ENCODE measurements around the gene SLC43A2.

DNA sequence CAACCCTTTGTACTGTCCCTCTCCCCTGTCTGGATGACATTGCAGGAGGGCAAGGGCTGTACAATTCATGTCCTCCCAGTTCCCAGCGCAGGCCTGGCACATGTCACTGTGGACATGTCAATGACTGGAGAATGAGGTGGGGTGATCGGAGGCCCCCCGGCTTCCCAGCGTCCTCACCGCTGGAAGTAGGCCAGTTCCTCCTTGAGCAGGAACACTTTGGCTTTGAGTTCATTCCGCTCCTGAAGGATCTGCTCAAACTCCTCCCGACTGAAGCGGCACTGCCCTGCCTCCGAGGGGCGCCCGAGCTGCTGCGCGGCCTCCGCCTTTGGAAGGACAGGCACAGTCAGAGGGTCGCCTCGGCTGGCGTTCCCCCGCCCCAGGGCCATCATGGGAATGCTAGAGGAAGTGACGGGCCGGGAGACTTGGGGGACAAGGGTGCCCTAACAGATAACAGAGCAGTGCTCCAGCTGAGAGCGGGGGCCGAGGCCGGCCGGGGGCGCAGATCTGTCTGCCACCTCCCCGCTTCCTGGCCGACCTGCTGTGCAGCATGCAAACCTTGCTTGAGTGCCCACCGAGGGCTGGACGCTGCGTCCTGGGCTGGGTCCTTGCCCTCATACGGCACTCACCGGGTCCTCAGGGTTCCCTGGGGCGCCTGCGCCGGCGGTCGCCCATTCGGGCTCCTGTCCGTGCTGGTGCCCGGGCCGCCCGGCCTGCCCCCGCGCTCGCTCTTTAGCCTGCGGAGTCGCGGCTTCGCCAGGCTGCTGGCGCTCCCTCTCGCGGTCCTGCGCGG is 19.7 kb upstream of the SLC43A2 start:
- TF ChIP-seq, protein P1, sequence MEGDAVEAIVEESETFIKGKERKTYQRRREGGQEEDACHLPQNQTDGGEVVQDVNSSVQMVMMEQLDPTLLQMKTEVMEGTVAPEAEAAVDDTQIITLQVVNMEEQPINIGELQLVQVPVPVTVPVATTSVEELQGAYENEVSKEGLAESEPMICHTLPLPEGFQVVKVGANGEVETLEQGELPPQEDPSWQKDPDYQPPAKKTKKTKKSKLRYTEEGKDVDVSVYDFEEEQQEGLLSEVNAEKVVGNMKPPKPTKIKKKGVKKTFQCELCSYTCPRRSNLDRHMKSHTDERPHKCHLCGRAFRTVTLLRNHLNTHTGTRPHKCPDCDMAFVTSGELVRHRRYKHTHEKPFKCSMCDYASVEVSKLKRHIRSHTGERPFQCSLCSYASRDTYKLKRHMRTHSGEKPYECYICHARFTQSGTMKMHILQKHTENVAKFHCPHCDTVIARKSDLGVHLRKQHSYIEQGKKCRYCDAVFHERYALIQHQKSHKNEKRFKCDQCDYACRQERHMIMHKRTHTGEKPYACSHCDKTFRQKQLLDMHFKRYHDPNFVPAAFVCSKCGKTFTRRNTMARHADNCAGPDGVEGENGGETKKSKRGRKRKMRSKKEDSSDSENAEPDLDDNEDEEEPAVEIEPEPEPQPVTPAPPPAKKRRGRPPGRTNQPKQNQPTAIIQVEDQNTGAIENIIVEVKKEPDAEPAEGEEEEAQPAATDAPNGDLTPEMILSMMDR (conservative IDR thresholded peaks at IDR 0.05 in 1 of 2, IDR thresholded peaks at IDR 0.05 in 1 of 2; ENCODE audit: low read depth in 1 of 2, low read length in 2 of 2), result peak; percentile 6 to 70
- no peak for TF ChIP-seq EZH2 (IDR thresholded peaks at IDR 0.05; ENCODE audit: low read length, missing control alignments)
